Measurements from ENCODE around the gene MARCHF10.

DNA sequence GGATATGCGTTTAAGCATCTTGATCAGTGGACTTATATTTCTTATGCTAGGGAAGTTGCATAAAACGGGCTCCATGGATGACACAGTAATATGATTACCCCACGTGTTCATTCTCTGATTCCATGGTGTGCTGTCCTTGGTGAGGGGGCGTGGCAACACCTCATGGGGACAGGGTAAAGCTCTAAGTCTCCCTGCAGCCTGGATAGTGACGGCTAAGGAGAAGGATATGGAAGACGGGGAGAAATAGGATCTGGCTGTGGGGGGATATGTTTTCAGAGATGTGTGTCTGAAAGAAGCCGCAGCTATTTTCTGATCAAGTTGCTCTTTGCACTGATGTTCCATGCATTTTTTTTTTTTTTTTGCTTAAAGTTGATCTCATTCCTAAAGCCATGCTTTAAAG is 84.3 kb downstream of the MARCHF10 start:
- no peak for TF ChIP-seq CTCF (IDR thresholded peaks at IDR 0.05)
- no peak for TF ChIP-seq POLR2A (IDR thresholded peaks at IDR 0.05)
